HepG2 (cell line): Measurements from ENCODE around the gene PACSIN1. TPM values are rescaled to one million over a fixed set of nuclear protein-coding genes. Genes with fewer than 3 reads are reported as not detected.

Experiments
- AGO2 ChIP-seq: fragments of 200-400 bp; formaldehyde crosslinking; optimal IDR thresholded peaks from 2 replicates; pipeline ENCODE3; 2017; ENCODE audit warnings: mild to moderate bottlenecking, low read depth, low read length, moderate library complexity
- CBFB ChIP-seq: sonication (generic); formaldehyde crosslinking; IDR thresholded peaks from 2 replicates; pipeline ENCODE4 v1.4.0; 2020; ENCODE audit warnings: missing genetic modification reagents
- HNF1A ChIP-seq, 2 experiments: sonication (generic) in 1 of 2; formaldehyde crosslinking in 1 of 2; IDR thresholded peaks; 2 replicates each; pipeline versions ENCODE4 v1.4.0 to v1.6.1; 2016 to 2020; ENCODE audit warnings: borderline replicate concordance in 1 of 2, low read depth in 1 of 2, mild to moderate bottlenecking in 1 of 2, missing genetic modification reagents in 1 of 2
- KIAA2018 ChIP-seq: sonication (generic); formaldehyde crosslinking; IDR thresholded peaks from 2 replicates; pipeline ENCODE4 v1.5.0; 2020; ENCODE audit warnings: mild to moderate bottlenecking, missing genetic modification reagents, borderline replicate concordance
- KLF15 ChIP-seq: sonication (generic); formaldehyde crosslinking; IDR thresholded peaks from 2 replicates; pipeline ENCODE4 v1.8.1; 2023; ENCODE audit warnings: borderline replicate concordance, mild to moderate bottlenecking, inconsistent platforms, missing genetic modification reagents, mixed read lengths
- PCBP1 ChIP-seq: fragments of 200-400 bp; formaldehyde crosslinking; IDR thresholded peaks from 2 replicates; pipeline ENCODE4 v1.6.1; 2017; ENCODE audit warnings: mild to moderate bottlenecking, low read depth, low read length, borderline replicate concordance
- POLR2AphosphoS5 ChIP-seq: IDR thresholded peaks from 2 replicates; pipeline ENCODE4 v1.6.1; 2012; ENCODE audit warnings: low read depth, low read length
- POLR2G ChIP-seq: fragments of 200-400 bp; formaldehyde crosslinking; IDR thresholded peaks from 2 replicates; pipeline ENCODE4 v1.6.1; 2018; ENCODE audit warnings: mild to moderate bottlenecking, low read depth, low read length, moderate library complexity
- RFXAP ChIP-seq: sonication (generic); formaldehyde crosslinking; IDR thresholded peaks from 2 replicates; pipeline ENCODE4 v1.4.0; 2020; ENCODE audit warnings: missing genetic modification reagents, borderline replicate concordance
- SATB2 ChIP-seq: sonication (generic); formaldehyde crosslinking; IDR thresholded peaks from 2 replicates; pipeline ENCODE4 v1.5.0; 2020; ENCODE audit warnings: missing genetic modification reagents
- ZNF326 ChIP-seq: sonication (generic); formaldehyde crosslinking; IDR thresholded peaks from 2 replicates; pipeline ENCODE4 v1.4.0; 2020; ENCODE audit warnings: missing genetic modification reagents, borderline replicate concordance
- ZNF709 ChIP-seq: sonication (generic); formaldehyde crosslinking; IDR thresholded peaks from 2 replicates; pipeline ENCODE4 v1.5.0; 2020; ENCODE audit warnings: mild to moderate bottlenecking, missing genetic modification reagents
- polyA plus RNA-seq, 8 experiments: library from polyadenylated mRNA; depleted of rRNA in 3 of 8; stranded (reverse) in 7 of 8; unstranded in 1 of 8; fragments of >200 nt; fragmentation: Illumina TruSeq in 4 of 8; extraction: Trizol in 4 of 8; gene quantifications; 2 replicates each; pipeline versions ENCODE4 v1.2.1 to v1.2.3, GENCODE V29; 2011 to 2016; ENCODE audit warnings: low read depth in 4 of 8, missing spikeins in 1 of 8, mixed read lengths in 1 of 8; ENCODE audit not compliant: insufficient read depth in 1 of 8
- total RNA-seq, 5 experiments: library from RNA; depleted of rRNA; stranded (reverse); fragments of >200 nt; fragmentation: Illumina TruSeq; extraction: Trizol; gene quantifications; 2 replicates each; pipeline ENCODE4 v1.2.3, GENCODE V29; 2016; ENCODE audit warnings: low read depth in 1 of 5

The PACSIN1 gene
- total and polyA plus RNA-seq, 2 of the 13 experiments (the other 11 are each of a cell fraction or from before 2014, with no cell fraction given), result not detected

DNA sequence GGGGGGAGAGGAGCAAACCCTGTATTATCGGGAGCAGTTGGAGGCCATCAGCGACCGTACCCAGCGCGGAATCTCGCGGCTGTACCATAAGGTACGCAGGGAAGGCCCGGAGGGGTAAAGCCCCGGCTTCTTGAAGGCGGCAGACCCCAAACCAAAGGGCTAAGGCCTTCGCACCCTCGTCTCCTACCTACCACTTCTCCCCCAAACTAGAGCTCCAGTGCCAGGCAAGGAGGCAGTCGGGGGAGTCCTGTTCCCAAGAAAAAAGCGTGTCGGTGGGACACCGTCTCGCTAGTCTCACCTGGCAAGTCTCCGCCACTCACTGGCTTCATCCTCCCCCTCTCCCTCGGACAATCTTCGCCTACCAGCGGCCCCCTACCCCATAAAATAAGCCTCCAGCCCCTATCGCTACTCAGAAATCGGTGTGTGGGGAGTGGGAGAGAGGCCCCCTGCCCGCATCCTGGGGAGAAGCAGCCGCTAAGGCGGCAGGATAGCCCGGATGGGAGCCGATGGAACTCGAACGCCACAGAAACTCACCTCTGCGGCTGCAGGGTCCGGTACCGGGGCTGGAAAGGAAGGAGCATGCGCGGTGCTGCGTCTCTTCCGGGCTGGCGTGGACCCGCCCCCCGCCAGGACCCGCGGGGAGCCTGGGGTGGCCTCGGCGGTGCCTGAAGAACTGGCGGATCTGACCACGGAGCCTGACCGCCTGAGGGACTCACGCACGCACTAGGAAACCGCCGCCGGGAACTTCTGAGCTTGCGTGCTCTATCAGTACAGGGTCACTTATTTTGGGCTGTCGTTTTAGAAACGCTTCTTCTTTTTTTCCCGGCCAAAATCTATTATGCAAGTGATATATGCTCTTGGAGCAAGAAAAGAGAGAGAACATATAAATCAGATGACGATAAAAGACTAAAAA is 40.1 kb upstream of the PACSIN1 start, which contains the start of gene RPS10 (continued):
- TF ChIP-seq HNF1A (IDR thresholded peaks at IDR 0.05; ENCODE audit: low read depth), result no peak
- TF ChIP-seq HNF1A (CRISPR knock-in tag; IDR thresholded peaks at IDR 0.05; ENCODE audit: borderline replicate concordance), result 0 out of 2 replicates have a peak, but pooled peaks have one; percentile 47
- peak; percentile 98 for TF ChIP-seq POLR2AphosphoS5
- TF ChIP-seq KIAA2018 (CRISPR knock-in tag), result 0 out of 2 replicates have a peak, but pooled peaks have one; percentile 34
- TF ChIP-seq PCBP1, result peak; percentile 80; the same call in 1 of the 2 replicates
- no peak for TF ChIP-seq ZNF326 (CRISPR knock-in tag)
- TF ChIP-seq SATB2 (CRISPR knock-in tag), result no peak
- peak; percentile 98 for TF ChIP-seq POLR2G
- TF ChIP-seq RFXAP (CRISPR knock-in tag), result peak; percentile 53; the same call in 1 of the 2 replicates
- peak; percentile 83 for TF ChIP-seq CBFB (CRISPR knock-in tag)
- TF ChIP-seq AGO2, result peak; percentile 87
- 0 out of 2 replicates have a peak, but pooled peaks have one; percentile 79 for TF ChIP-seq KLF15 (CRISPR knock-in tag)
- peak; percentile 75; the same call in 1 of the 2 replicates for TF ChIP-seq ZNF709 (CRISPR knock-in tag)
